HL-60 (cell line): ENCODE results near the gene SRPX2.

Experiments used
- DNase-seq, 2 experiments: peaks; one replicate each; pipeline ENCODE4 v3.0.0-alpha.2; 2010 to 2020; ENCODE audit warnings: low read depth in 1 of 2, low spot score in 1 of 2
- H3K27ac ChIP-seq: fragments of 250-450 bp; sonication (Bioruptor Pico); replicated peaks from 2 replicates; pipeline ENCODE4 v1.5.1; 2020; ENCODE audit warnings: mild to moderate bottlenecking, moderate library complexity
- H3K27me3 ChIP-seq: fragments of 250-450 bp; sonication (Bioruptor Pico); 2 replicates; pipeline ENCODE4 v1.5.1; 2021; ENCODE audit warnings: mild to moderate bottlenecking, moderate library complexity; ENCODE audit not compliant: insufficient read depth, poor library complexity, severe bottlenecking
- H3K4me3 ChIP-seq: replicated peaks from 2 replicates; pipeline ENCODE4 v1.5.1; 2011; ENCODE audit warnings: mild to moderate bottlenecking, control low read depth, low read length; ENCODE audit not compliant: insufficient read depth
- GABPA ChIP-seq: IDR thresholded peaks from 2 replicates; pipeline ENCODE4 v1.6.1; 2012; ENCODE audit warnings: low read depth
- POLR2AphosphoS5 ChIP-seq: IDR thresholded peaks from 2 replicates; pipeline ENCODE4 v1.6.1; 2012; ENCODE audit warnings: low read depth
- SPI1 ChIP-seq: IDR thresholded peaks from 2 replicates; pipeline ENCODE4 v1.6.1; 2012; ENCODE audit warnings: low read depth, mild to moderate bottlenecking, borderline replicate concordance
- TF ChIP-seq, protein P1 (sequence below): IDR thresholded peaks from one replicate; pipeline ENCODE4 v1.5.1; 2011; ENCODE audit warnings: low read length, control low read depth, inconsistent platforms; ENCODE audit not compliant: insufficient read depth
- TF ChIP-seq, protein P2 (sequence below): IDR thresholded peaks from 2 replicates; pipeline ENCODE4 v1.6.1; 2012; ENCODE audit warnings: low read depth; ENCODE audit not compliant: insufficient replicate concordance

The SRPX2 gene

DNA sequence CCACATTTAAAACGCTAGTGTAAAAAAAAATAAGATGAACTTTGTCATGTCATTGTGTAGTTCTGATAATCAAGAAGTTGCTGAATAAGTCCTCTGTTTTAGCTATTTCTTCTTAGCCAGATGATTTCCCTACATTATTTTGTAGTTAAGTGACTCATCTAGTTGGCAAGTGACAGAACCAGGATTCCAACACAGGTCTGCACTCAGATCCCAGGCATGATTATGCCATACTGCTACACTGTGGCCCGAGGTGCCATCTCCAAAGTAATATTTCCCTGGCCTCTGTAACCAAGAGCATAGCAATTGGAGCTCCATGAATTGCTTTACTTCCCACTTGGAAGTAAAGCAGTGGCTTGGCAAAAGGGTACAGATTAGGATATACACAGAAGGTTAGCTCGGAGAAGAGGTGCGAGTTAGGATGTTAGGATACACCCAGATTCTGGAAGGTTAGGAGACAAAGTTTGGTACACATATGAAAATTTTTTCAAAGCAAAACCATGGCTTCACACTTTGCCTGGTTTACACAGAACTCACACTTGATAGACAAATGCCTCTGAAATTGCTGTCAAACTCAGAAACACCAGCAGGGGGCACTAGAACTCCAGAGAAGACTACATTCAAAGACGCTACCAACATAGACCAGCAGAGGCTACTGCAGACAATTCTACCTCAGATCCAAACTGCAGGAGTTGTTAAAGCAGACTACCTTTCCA lies 41.4 kb downstream of the SRPX2 start:
- Histone ChIP-seq H3K27ac (no peak overlapping the region), H3K4me3 (no peak overlapping the region), H3K27me3 (no peaks in the 10 kb centered on the region)
- peak; percentile 16 to 70 for DNase-seq
- no peak for TF ChIP-seq GABPA
- TF ChIP-seq, protein P1, sequence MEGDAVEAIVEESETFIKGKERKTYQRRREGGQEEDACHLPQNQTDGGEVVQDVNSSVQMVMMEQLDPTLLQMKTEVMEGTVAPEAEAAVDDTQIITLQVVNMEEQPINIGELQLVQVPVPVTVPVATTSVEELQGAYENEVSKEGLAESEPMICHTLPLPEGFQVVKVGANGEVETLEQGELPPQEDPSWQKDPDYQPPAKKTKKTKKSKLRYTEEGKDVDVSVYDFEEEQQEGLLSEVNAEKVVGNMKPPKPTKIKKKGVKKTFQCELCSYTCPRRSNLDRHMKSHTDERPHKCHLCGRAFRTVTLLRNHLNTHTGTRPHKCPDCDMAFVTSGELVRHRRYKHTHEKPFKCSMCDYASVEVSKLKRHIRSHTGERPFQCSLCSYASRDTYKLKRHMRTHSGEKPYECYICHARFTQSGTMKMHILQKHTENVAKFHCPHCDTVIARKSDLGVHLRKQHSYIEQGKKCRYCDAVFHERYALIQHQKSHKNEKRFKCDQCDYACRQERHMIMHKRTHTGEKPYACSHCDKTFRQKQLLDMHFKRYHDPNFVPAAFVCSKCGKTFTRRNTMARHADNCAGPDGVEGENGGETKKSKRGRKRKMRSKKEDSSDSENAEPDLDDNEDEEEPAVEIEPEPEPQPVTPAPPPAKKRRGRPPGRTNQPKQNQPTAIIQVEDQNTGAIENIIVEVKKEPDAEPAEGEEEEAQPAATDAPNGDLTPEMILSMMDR, result peak; percentile 40

DNA sequence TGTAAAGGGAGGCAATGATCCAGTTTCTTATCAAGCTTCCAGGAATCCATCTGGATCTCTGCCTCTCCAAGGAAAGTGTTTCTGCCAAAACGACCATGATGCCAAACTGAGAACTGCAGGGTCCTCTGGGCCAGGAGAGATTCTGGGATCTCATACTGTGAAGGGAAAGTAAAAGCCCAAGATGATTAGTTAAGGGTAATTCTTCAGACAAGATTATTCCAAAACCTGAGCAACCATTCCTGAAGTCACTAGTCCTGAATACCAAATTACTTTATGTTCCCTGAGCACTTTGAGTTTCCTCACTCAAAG lies 42.0 kb downstream of the SRPX2 start:
- Histone ChIP-seq H3K27me3 (no peaks in the 10 kb centered on the region), H3K27ac (no peak overlapping the region)
- TF ChIP-seq POLR2AphosphoS5 (no peak), SPI1 (no peak), GABPA (no peak)
- TF ChIP-seq, protein P2, sequence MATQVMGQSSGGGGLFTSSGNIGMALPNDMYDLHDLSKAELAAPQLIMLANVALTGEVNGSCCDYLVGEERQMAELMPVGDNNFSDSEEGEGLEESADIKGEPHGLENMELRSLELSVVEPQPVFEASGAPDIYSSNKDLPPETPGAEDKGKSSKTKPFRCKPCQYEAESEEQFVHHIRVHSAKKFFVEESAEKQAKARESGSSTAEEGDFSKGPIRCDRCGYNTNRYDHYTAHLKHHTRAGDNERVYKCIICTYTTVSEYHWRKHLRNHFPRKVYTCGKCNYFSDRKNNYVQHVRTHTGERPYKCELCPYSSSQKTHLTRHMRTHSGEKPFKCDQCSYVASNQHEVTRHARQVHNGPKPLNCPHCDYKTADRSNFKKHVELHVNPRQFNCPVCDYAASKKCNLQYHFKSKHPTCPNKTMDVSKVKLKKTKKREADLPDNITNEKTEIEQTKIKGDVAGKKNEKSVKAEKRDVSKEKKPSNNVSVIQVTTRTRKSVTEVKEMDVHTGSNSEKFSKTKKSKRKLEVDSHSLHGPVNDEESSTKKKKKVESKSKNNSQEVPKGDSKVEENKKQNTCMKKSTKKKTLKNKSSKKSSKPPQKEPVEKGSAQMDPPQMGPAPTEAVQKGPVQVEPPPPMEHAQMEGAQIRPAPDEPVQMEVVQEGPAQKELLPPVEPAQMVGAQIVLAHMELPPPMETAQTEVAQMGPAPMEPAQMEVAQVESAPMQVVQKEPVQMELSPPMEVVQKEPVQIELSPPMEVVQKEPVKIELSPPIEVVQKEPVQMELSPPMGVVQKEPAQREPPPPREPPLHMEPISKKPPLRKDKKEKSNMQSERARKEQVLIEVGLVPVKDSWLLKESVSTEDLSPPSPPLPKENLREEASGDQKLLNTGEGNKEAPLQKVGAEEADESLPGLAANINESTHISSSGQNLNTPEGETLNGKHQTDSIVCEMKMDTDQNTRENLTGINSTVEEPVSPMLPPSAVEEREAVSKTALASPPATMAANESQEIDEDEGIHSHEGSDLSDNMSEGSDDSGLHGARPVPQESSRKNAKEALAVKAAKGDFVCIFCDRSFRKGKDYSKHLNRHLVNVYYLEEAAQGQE, result no peak
- TF ChIP-seq, protein P1, result no peak

DNA sequence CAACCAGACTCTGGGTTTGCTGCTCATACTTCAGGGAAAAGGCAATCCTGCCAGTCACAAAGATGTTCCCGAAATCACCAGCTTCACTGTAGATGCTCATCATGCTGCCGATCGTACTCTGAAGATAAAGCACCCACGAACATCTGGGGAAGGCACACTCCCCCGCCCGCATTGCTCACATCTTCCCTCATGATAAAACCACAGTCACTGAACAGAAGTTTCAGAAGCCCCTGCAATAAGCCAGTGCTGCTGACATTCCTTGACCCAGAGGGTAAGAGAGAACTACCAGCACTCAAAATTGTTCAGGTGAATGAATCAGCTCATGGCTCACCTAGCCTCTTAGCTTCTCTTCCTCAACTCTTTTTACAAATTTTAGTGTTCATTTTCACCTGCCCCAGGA lies 43.1 kb downstream of the SRPX2 start:
- no peaks in the 10 kb centered on the region for H3K27me3 ChIP-seq
- no peak for TF ChIP-seq SPI1
- TF ChIP-seq, protein P2, result no peak
- TF ChIP-seq, protein P1, result no peak
- no peak for TF ChIP-seq GABPA
- no peak for TF ChIP-seq POLR2AphosphoS5
- no peak overlapping the region for H3K4me3 ChIP-seq
- no peak for DNase-seq
- H3K27ac ChIP-seq, result no peak overlapping the region

More for the DNA sequence above, 42.0 kb downstream of the SRPX2 start:
- DNase-seq, result no peak
- H3K4me3 ChIP-seq, result no peak overlapping the region

DNA sequence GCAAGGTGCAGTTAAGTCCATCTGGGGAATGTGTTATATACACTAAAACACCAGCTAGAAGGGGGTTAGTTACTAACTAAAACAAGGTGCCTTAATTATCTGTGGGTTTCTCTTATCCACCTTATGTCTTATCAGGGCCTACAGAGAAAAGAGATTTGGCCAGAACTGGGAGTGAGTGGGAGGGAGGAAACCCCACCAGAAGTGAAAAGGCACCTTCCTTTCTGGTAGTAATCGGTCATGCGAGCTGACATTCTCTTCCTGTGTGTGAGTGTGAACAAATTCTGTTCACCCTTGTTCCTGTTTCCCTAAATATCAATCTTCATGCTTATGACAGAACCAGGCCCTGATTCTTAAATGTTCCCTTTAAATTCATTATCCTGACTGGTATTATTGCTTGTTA lies 43.5 kb downstream of the SRPX2 start:
- DNase-seq, result no peak
- no peak overlapping the region for H3K4me3 ChIP-seq
- no peak for TF ChIP-seq SPI1
- TF ChIP-seq, protein P2, result no peak
- no peak for TF ChIP-seq GABPA
- TF ChIP-seq, protein P1, result no peak
- no peak for TF ChIP-seq POLR2AphosphoS5
- no peaks in the 10 kb centered on the region for H3K27me3 ChIP-seq
- no peak overlapping the region for H3K27ac ChIP-seq
